Caco-2 (cell line): Measurements from ENCODE around the gene INSYN2A. TPM values are rescaled to one million over a fixed set of nuclear protein-coding genes. Genes with fewer than 3 reads are reported as not detected.

Source experiments
- BruUV-seq: library from RNA; stranded (reverse); fragments of 400-500 nt; replicated peaks from 2 replicates; lab custom pipeline; 2021; lab: Mats Ljungman, UMichigan
- CTCF ChIA-PET: fragments of 300-600 bp; sonication (Branson Sonifier 250); formaldehyde crosslinking; loops from one replicate; lab custom pipeline; 2022; ENCODE audit warnings: antibody characterized with exemption; lab: Charles Lee
- POLR2A ChIA-PET: fragments of 300-600 bp; sonication (Branson Sonifier 250); formaldehyde crosslinking; loops from one replicate; lab custom pipeline; 2022; ENCODE audit warnings: antibody characterized with exemption; lab: Charles Lee
- DNase-seq, 2 experiments: peaks; one replicate each; pipeline versions ENCODE4 v3.0.0 to v3.0.0-alpha.2; 2020 to 2022
- H3K27me3 ChIP-seq: replicated peaks from 2 replicates; pipeline ENCODE4 v1.6.0; 2011; ENCODE audit warnings: low read length; ENCODE audit not compliant: control insufficient read depth, insufficient read depth
- H3K36me3 ChIP-seq: 2 replicates; pipeline ENCODE4 v1.5.1; 2011; ENCODE audit warnings: low read length; ENCODE audit not compliant: control insufficient read depth, insufficient read depth
- H3K4me1 ChIP-seq: fragments of 250-450 bp; sonication (Bioruptor Pico); 2 replicates; pipeline ENCODE4 v1.5.1; 2020; ENCODE audit warnings: mild to moderate bottlenecking
- H3K4me3 ChIP-seq: 2 replicates; pipeline ENCODE4 v1.5.1; 2011; ENCODE audit warnings: low read depth, mild to moderate bottlenecking, control low read depth, low read length
- H3K9me3 ChIP-seq: fragments of 250-450 bp; sonication (Bioruptor Pico); 2 replicates; pipeline ENCODE4 v1.5.1; 2020; ENCODE audit warnings: mild to moderate bottlenecking, moderate library complexity
- H3K27ac Mint-ChIP-seq: one replicate; pipeline ENCODE4 v1.8.0; 2022; ENCODE audit warnings: mixed read lengths; ENCODE audit not compliant: unreplicated experiment
- H3K27me3 Mint-ChIP-seq: one replicate; pipeline ENCODE4 v1.8.0; 2022; ENCODE audit warnings: mixed read lengths; ENCODE audit not compliant: insufficient read depth, unreplicated experiment
- H3K36me3 Mint-ChIP-seq: one replicate; pipeline ENCODE4 v1.8.0; 2022; ENCODE audit warnings: mild to moderate bottlenecking, mixed read lengths; ENCODE audit not compliant: insufficient read depth, unreplicated experiment
- H3K4me1 Mint-ChIP-seq: one replicate; pipeline ENCODE4 v1.8.0; 2022; ENCODE audit warnings: low read depth, mixed read lengths; ENCODE audit not compliant: unreplicated experiment
- H3K4me3 Mint-ChIP-seq: one replicate; pipeline ENCODE4 v1.8.0; 2022; ENCODE audit warnings: mild to moderate bottlenecking, moderate library complexity, mixed read lengths; ENCODE audit not compliant: unreplicated experiment
- H3K9me3 Mint-ChIP-seq: one replicate; pipeline ENCODE4 v1.8.0; 2022; ENCODE audit warnings: mixed read lengths; ENCODE audit not compliant: unreplicated experiment
- CTCF ChIP-seq, 2 experiments: fragments of 200-600 bp in 1 of 2; IDR thresholded peaks; 1 replicate in 1 of 2; 2 replicates in 1 of 2; pipeline versions ENCODE4 v1.5.1 to v1.8.0; 2011 to 2022; ENCODE audit warnings: antibody characterized with exemption in 1 of 2, control low read depth in 1 of 2, inconsistent platforms in 1 of 2, low read depth in 1 of 2, low read length in 1 of 2, mild to moderate bottlenecking in 1 of 2, moderate library complexity in 1 of 2; ENCODE audit not compliant: insufficient read depth in 1 of 2, severe bottlenecking in 1 of 2, unreplicated experiment in 1 of 2
- intact Hi-C: fragments of 100-400 bp; cut with micrococcal nuclease; formaldehyde crosslinking; loops from one replicate; pipeline ENCODE4 v1.10.0; 2022; ENCODE audit not compliant: unreplicated experiment
- total RNA-seq: library from RNA; stranded (reverse); gene quantifications from 2 replicates; pipeline ENCODE4 v1.2.3, GENCODE V29; 2022

INSYN2A gene
- total RNA-seq, 1 experiment from 2014 or later = not detected

- no peaks in the 10 kb centered on the region for H3K36me3 Mint-ChIP-seq
- H3K27me3 Mint-ChIP-seq = no peaks in the 10 kb centered on the region
- CTCF ChIA-PET = no interaction called here
- Histone ChIP-seq H3K4me3 (no peak overlapping the region), H3K27me3 (no peaks in the 10 kb centered on the region), H3K9me3 (no peaks in the 10 kb centered on the region), H3K4me1 (peaks cover 12% of the 10 kb centered on the region), H3K36me3 (no peaks in the 10 kb centered on the region)
- BruUV-seq = no TSS peak
- POLR2A ChIA-PET = no interaction called here
- H3K4me1 Mint-ChIP-seq = no peaks in the 10 kb centered on the region
- peak in 1 of 2 experiments; percentile 11 for DNase-seq
- no peaks in the 10 kb centered on the region for H3K9me3 Mint-ChIP-seq
- H3K27ac Mint-ChIP-seq = no peak overlapping the region
- peak in 1 of 2 experiments; percentile 22 for TF ChIP-seq CTCF (IDR thresholded peaks at IDR 0.05; ENCODE audit: insufficient read depth in 1 of 2, low read depth in 1 of 2, low read length in 1 of 2, severe bottlenecking in 1 of 2, unreplicated experiment in 1 of 2)
- peak overlapping the region; percentile 23 for H3K4me3 Mint-ChIP-seq
- intact Hi-C loops = no loop called here
These were observed 31.9 kb upstream of the INSYN2A start for GRCh38 chr10:127228195-127228787.

GRCh38 chr10:127227663-127228062, 31.3 kb upstream of the INSYN2A start:
- Mint-ChIP-seq H3K27me3 (no peaks in the 10 kb centered on the region), H3K36me3 (no peaks in the 10 kb centered on the region), H3K4me1 (no peaks in the 10 kb centered on the region), H3K27ac (no peak overlapping the region), H3K4me3 (peak overlapping the region; percentile 23), H3K9me3 (no peaks in the 10 kb centered on the region)
- ChIA-PET POLR2A (no interaction called here), CTCF (no interaction called here)
- no TSS peak for BruUV-seq
- peaks cover 12% of the 10 kb centered on the region for H3K4me1 ChIP-seq
- no peak for TF ChIP-seq CTCF (IDR thresholded peaks at IDR 0.05; ENCODE audit: insufficient read depth in 1 of 2, low read depth in 1 of 2, low read length in 1 of 2, severe bottlenecking in 1 of 2, unreplicated experiment in 1 of 2)
- no peak overlapping the region for H3K4me3 ChIP-seq
- no peaks in the 10 kb centered on the region for H3K9me3 ChIP-seq
- DNase-seq = no peak
- intact Hi-C loops = no loop called here
- H3K27me3 ChIP-seq = no peaks in the 10 kb centered on the region
- no peaks in the 10 kb centered on the region for H3K36me3 ChIP-seq

GRCh38 chr10:127227027-127227426, 30.6 kb upstream of the INSYN2A start:
- POLR2A ChIA-PET = no interaction called here
- Histone ChIP-seq H3K27me3 (no peaks in the 10 kb centered on the region), H3K36me3 (no peaks in the 10 kb centered on the region), H3K4me3 (no peak overlapping the region), H3K4me1 (peaks cover 12% of the 10 kb centered on the region), H3K9me3 (no peaks in the 10 kb centered on the region)
- H3K4me3 Mint-ChIP-seq = no peak overlapping the region
- H3K27ac Mint-ChIP-seq = no peak overlapping the region
- intact Hi-C loops = no loop called here
- H3K4me1 Mint-ChIP-seq = no peaks in the 10 kb centered on the region
- H3K27me3 Mint-ChIP-seq = no peaks in the 10 kb centered on the region
- DNase-seq = no peak
- H3K36me3 Mint-ChIP-seq = no peaks in the 10 kb centered on the region
- CTCF ChIA-PET = no interaction called here
- no peak for TF ChIP-seq CTCF (IDR thresholded peaks at IDR 0.05; ENCODE audit: insufficient read depth in 1 of 2, low read depth in 1 of 2, low read length in 1 of 2, severe bottlenecking in 1 of 2, unreplicated experiment in 1 of 2)
- no peaks in the 10 kb centered on the region for H3K9me3 Mint-ChIP-seq
- no TSS peak for BruUV-seq
